Measurements from ENCODE around the gene ADCY3. TPM values are rescaled to one million over a fixed set of nuclear protein-coding genes. Genes with fewer than 3 reads are reported as not detected.

Gene ADCY3
- total RNA-seq, 3 donors from 2014 or later, result 29.3 to 89.1 (median 56.1) TPM

- no peaks in the 10 kb centered on the region for H3K27me3 ChIP-seq
- intact Hi-C loops (cut with DNase I; ENCODE audit: low total_unique reads), result no loop called here
- no peaks in the 10 kb centered on the region for H3K36me3 ChIP-seq
- no peaks in the 10 kb centered on the region for H3K9me3 ChIP-seq
- no peak overlapping the region for H3K4me3 ChIP-seq
- no peak for TF ChIP-seq CTCF (IDR thresholded peaks at IDR 0.05)
- TF ChIP-seq POLR2AphosphoS5 (IDR thresholded peaks at IDR 0.05), result no peak
- no peak for TF ChIP-seq POLR2A (IDR thresholded peaks at IDR 0.05)
- H3K4me1 ChIP-seq, result peaks cover 0 to 4% of the 10 kb centered on the region in 2 donors
- H3K27ac ChIP-seq, result peak overlapping the region in 1 of 2 donors; percentile 71
- DNase-seq (ENCODE audit: low spot score in 2 of 2), result no peak
These were observed 59.4 kb downstream of the ADCY3 start for GRCh38 chr2:24860631-24861030.

- H3K4me3 ChIP-seq, result no peak overlapping the region
- H3K27me3 ChIP-seq, result no peaks in the 10 kb centered on the region
- TF ChIP-seq POLR2A (IDR thresholded peaks at IDR 0.05) (no peak), CTCF (IDR thresholded peaks at IDR 0.05) (no peak), POLR2AphosphoS5 (IDR thresholded peaks at IDR 0.05) (no peak)
- intact Hi-C loops (cut with DNase I; ENCODE audit: low total_unique reads), result no loop called here
- no peak for DNase-seq (ENCODE audit: low spot score in 2 of 2)
- H3K27ac ChIP-seq, result peak overlapping the region in 1 of 2 donors; percentile 71
- H3K9me3 ChIP-seq, result no peaks in the 10 kb centered on the region
- H3K36me3 ChIP-seq, result no peaks in the 10 kb centered on the region
- H3K4me1 ChIP-seq, result peaks cover 0 to 4% of the 10 kb centered on the region in 2 donors
These were observed 60.0 kb downstream of the ADCY3 start for GRCh38 chr2:24859968-24860600.

- TF ChIP-seq POLR2A (IDR thresholded peaks at IDR 0.05), result no peak
- no peak for TF ChIP-seq POLR2AphosphoS5 (IDR thresholded peaks at IDR 0.05)
- no peak for TF ChIP-seq CTCF (IDR thresholded peaks at IDR 0.05)
- no peaks in the 10 kb centered on the region for H3K36me3 ChIP-seq
- H3K4me3 ChIP-seq, result no peak overlapping the region
- no peak for DNase-seq (ENCODE audit: low spot score in 2 of 2)
- no peaks in the 10 kb centered on the region for H3K9me3 ChIP-seq
- H3K27me3 ChIP-seq, result no peaks in the 10 kb centered on the region
- intact Hi-C loops (cut with DNase I; ENCODE audit: low total_unique reads), result no loop called here
- H3K27ac ChIP-seq, result peak overlapping the region in 1 of 2 donors; percentile 71
- peaks cover 0 to 6% of the 10 kb centered on the region in 2 donors for H3K4me1 ChIP-seq
These were observed 61.0 kb downstream of the ADCY3 start for GRCh38 chr2:24858996-24859395.

- Histone ChIP-seq H3K27ac (peak overlapping the region in 1 of 2 donors; percentile 88), H3K27me3 (no peaks in the 10 kb centered on the region), H3K4me3 (no peak overlapping the region), H3K36me3 (no peaks in the 10 kb centered on the region), H3K9me3 (no peaks in the 10 kb centered on the region), H3K4me1 (peaks cover 0 to 9% of the 10 kb centered on the region in 2 donors)
- intact Hi-C loops (cut with DNase I; ENCODE audit: low total_unique reads), result no loop called here
- TF ChIP-seq POLR2A (IDR thresholded peaks at IDR 0.05) (no peak), POLR2AphosphoS5 (IDR thresholded peaks at IDR 0.05) (no peak), CTCF (IDR thresholded peaks at IDR 0.05) (no peak)
- DNase-seq (ENCODE audit: low spot score in 2 of 2), result no peak
These were observed 62.3 kb downstream of the ADCY3 start for GRCh38 chr2:24857746-24858145.

GRCh38 chr2:24856791-24857211 lies 63.2 kb downstream of the ADCY3 start:
- intact Hi-C loops (cut with DNase I; ENCODE audit: low total_unique reads), result no loop called here
- no peak overlapping the region for H3K4me3 ChIP-seq
- H3K4me1 ChIP-seq, result peaks cover 0 to 9% of the 10 kb centered on the region in 2 donors
- no peak for DNase-seq (ENCODE audit: low spot score in 2 of 2)
- H3K27ac ChIP-seq, result peak overlapping the region; percentile 40 to 88
- no peaks in the 10 kb centered on the region for H3K27me3 ChIP-seq
- no peaks in the 10 kb centered on the region for H3K36me3 ChIP-seq
- TF ChIP-seq CTCF (IDR thresholded peaks at IDR 0.05) (no peak), POLR2AphosphoS5 (IDR thresholded peaks at IDR 0.05) (no peak), POLR2A (IDR thresholded peaks at IDR 0.05) (no peak)
- no peaks in the 10 kb centered on the region for H3K9me3 ChIP-seq

Data from breast epithelium (tissue), 4 donors.